NCI-H524 (cell line): ENCODE data around the gene LMTK2.

Source experiments
- DNase-seq, 2 experiments: peaks; one replicate each; lab custom pipeline; 2025; lab: John Stamatoyannopoulos, UW

Gene LMTK2

GRCh38 chr7:98175260-98175940 lies 68.7 kb downstream of the LMTK2 start:
- no peak for DNase-seq

DNA sequence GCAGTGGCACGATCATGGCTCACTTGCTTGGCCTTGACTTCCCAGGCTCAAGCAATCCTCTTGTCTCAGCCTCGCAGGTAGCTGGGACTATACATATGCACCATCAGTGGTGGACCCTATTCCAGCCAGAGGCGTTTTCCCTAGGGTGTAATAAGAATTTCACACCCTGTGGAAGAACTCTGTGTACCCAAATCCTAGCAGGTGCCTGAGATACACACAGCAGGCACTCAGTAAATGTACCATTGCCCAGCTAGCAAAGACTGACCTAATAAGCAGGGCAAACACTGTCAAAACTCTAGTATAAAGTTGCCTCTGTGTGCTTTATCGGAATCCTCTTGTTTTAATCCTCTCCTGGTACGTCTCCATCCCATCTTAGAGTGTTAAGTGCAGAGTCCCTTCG lies 70.9 kb downstream of the LMTK2 start:
- DNase-seq: no peak

GRCh38 chr7:98178321-98178720 lies 71.7 kb downstream of the LMTK2 start:
- DNase-seq: no peak

DNA sequence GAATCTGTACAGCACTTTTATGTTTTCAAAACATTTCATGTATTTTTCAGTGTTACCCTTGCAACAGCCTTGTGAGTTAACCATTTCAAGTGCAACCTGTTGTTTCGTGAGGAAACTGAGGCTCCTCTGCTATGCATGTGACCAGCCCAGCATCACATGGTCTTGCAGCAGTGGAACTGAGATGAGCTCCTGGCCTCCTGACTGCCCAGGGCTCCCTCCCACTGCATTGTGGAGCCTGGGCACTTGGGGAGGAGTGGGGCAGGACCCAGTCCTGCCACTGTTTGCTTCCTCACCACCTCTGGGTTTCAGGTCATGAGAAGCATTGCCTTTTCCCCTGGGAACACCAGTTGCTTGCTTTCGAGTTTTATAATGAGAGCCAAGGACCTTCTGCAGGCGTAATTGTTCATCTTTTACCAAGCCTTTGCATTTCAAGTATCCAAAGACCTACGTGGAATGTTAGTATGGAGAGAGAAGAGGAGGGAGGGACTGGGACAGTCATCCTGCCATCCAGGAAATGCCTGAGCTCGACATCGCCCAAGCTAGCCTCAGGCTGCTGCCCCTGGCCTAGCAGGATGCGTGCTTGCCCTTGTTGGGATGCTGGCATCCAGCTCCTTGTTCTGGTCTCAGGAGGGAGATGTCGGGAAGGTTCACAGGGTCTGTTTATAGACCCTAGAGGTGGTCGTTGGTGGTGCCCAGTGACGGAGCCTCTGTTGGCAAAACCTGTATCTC lies 72.3 kb downstream of the LMTK2 start:
- no peak for DNase-seq

DNA sequence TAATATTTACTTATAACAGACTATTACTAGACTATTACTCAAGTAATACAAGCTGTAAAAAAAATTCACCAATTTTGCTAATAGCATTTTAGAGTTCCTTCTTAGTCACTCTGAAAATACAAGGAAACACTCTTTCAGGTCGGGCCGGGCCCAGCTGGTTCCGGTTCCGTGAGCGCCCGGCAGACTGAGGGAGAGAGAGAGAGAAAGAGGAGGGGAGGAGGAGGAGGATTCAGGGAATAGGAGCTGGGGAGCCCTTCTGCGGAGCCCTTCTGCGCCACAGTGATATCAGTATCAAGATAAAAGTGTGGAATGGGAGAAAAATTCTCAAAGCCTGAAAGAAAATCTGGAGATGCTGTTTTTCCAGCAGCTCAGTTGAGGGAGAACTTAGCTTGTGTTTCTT lies 74.1 kb downstream of the LMTK2 start:
- DNase-seq: no peak

GRCh38 chr7:98185101-98185500 lies 78.4 kb downstream of the LMTK2 start:
- no peak for DNase-seq

DNA sequence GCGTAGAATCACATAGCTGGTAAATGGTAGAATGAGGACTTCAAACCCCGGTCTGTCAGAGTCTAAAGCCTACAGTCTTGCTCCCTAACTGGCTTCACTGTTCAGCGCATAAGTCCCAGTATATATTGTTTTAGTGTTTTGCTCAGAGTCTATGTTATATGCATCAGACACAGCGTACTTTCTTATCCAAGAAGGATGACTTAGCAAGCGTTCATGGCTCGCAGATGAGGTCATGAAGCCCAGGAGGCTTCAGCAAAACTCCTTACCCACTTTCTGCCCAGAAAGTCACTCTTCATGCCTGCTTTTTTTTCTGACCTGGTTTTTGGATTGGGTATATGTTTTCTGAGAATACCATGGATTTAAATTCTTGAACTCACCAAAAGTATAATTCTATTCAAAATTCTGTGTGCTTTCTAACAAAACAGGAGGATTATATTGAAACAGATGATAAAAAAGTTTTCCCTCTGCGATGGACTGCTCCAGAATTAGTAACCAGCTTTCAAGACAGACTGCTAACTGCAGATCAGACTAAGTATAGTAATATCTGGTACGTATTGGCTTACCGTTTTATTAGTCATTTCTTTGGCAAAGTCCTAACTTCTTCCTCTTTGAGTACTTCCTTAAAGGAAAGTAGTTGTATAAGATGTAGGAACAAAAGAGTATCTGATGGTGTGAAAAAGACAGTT lies 79.9 kb downstream of the LMTK2 start:
- no peak for DNase-seq

DNA sequence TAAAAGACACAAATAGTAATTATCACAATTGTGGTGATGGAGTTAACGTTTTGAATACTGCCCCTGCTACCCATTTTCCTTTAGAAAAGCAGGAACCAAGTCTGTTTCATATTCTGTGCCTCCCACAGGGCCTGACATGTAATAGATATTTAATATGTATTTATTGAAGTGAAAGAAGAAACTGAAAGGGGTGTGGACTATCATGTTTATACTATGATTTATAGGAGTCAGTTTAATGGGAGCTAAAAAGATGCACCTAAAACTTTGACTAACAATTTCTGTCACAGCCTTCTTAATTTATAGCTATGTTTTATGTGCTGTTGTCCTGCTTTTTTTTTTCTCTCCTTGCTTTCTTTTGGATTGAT lies 80.5 kb downstream of the LMTK2 start:
- no peak for DNase-seq

DNA sequence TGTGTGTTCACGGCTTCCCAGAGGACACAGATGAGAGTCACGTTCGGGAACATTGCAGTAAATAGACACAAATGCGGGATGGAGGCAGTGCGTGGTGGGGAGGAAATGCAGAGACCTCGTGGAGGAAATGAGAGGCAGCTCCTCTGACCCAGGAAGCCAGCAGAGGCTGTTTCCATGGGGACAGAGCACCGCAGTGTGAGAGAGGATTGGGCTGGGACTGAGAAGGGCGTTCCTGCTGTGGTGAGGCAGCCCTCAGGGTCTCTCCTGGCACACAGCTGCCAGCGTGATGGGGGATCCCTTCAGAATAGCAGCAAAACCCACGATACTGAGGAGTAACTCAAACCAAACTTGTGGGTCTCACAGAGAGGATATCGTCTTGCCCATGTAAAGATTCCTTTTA lies 82.9 kb downstream of the LMTK2 start:
- DNase-seq: no peak

- no peak for DNase-seq
These were observed 85.2 kb downstream of the LMTK2 start for GRCh38 chr7:98191668-98192431.

DNA sequence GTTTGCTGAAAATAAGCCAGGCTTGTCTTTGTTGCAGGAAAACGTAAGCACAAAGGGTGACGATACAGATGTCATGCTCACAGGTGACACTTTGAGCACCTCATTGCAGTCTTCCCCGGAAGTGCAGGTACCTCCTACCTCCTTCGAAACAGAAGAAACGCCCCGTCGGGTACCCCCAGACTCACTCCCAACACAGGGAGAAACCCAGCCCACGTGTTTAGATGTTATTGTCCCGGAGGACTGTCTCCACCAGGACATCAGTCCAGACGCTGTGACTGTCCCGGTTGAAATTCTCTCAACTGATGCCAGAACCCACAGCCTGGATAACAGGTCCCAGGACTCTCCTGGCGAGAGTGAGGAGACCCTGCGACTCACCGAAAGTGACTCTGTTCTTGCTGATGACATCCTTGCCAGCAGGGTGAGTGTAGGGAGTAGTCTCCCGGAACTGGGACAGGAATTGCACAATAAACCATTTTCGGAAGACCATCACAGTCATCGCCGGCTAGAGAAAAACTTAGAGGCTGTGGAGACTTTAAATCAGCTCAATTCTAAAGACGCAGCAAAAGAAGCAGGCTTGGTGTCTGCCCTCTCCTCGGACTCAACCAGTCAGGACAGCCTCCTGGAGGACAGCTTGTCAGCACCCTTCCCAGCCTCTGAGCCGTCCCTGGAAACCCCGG lies 86.3 kb downstream of the LMTK2 start:
- DNase-seq: no peak

GRCh38 chr7:98193474-98194180 lies 87.0 kb downstream of the LMTK2 start:
- DNase-seq: no peak

- DNase-seq: no peak
These were observed 87.5 kb downstream of the LMTK2 start for GRCh38 chr7:98194186-98194585.

GRCh38 chr7:98194672-98195457 lies 88.2 kb downstream of the LMTK2 start:
- no peak for DNase-seq

GRCh38 chr7:98196706-98197605 lies 90.3 kb downstream of the LMTK2 start:
- no peak for DNase-seq

DNA sequence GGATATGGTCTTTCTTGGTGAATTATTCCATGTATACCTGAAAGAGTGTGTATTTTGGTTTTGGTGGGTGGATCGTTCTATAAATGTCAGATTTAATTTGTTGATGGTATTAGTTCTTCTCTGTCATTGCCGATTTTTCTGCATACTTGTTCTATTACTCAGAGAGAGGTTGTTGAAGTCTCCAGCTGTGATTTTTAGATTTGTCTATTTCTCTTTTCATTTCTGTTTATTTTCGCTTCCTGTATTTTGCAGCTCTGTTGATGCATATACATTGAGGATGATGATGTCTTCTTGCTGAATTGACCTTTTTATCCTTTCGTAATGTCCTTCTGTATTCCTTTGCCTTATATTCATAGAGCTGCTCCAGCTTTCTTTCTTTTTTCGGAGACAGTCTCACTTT lies 92.5 kb downstream of the LMTK2 start:
- no peak for DNase-seq

DNA sequence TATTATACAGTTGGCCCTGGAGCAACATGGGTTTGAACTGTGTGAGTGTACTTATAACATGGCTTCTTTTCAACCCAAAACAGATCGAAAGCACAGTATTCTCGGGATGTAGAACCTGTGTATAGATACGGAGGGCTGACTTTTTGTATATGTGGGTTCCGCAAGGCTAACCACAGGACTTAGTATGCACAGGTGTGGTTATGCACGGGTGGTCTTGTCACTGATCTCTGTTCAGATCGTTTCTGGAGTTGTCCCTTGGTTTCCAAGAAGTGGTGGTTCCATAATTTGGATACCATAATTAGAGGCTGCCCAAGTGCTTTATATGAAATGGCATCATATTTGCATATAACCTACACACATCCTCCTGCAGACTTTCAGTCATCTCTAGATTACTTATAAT lies 93.7 kb downstream of the LMTK2 start:
- no peak for DNase-seq

GRCh38 chr7:98202367-98203195 lies 95.9 kb downstream of the LMTK2 start:
- no peak for DNase-seq
